HepG2 (cell line): ENCODE measurements around the gene MSANTD4. TPM values are rescaled to one million over a fixed set of nuclear protein-coding genes. Genes with fewer than 3 reads are reported as not detected.

Experiments
- CREB1 ChIP-seq, 2 experiments: fragments of 450-650 bp in 1 of 2; IDR thresholded peaks; 2 replicates each; pipeline ENCODE4 v1.6.1; 2016 to 2017; ENCODE audit warnings: control low read depth in 1 of 2, mild to moderate bottlenecking in 1 of 2, missing compliant biosample characterization in 1 of 2, missing genetic modification characterization in 1 of 2
- GABPB1 ChIP-seq: IDR thresholded peaks from 2 replicates; pipeline ENCODE4 v1.6.1; 2016; ENCODE audit warnings: mild to moderate bottlenecking, missing genetic modification reagents, moderate library complexity, missing compliant biosample characterization
- MAFG ChIP-seq: sonication (generic); formaldehyde crosslinking; IDR thresholded peaks from 2 replicates; pipeline ENCODE4 v1.5.1; 2020; ENCODE audit warnings: mild to moderate bottlenecking, missing genetic modification reagents
- MTA3 ChIP-seq: sonication (generic); formaldehyde crosslinking; IDR thresholded peaks from 2 replicates; pipeline ENCODE4 v1.4.0; 2020; ENCODE audit warnings: missing genetic modification reagents
- SOX13 ChIP-seq, 3 experiments: fragments of 450-650 bp in 1 of 3; sonication (generic) in 1 of 3; formaldehyde crosslinking in 1 of 3; IDR thresholded peaks in 2 of 3; conservative IDR thresholded peaks in 1 of 3; 2 replicates each; pipeline versions ENCODE4 v1.5.0 to v1.6.1; 2016 to 2020; ENCODE audit warnings: antibody characterized with exemption in 1 of 3, mild to moderate bottlenecking in 1 of 3, missing compliant biosample characterization in 1 of 3, missing genetic modification reagents in 1 of 3, moderate library complexity in 1 of 3
- SP2 ChIP-seq: sonication (generic); formaldehyde crosslinking; IDR thresholded peaks from 2 replicates; pipeline ENCODE4 v1.5.1; 2020; ENCODE audit warnings: mild to moderate bottlenecking, missing genetic modification reagents
- THAP11 ChIP-seq: IDR thresholded peaks from 2 replicates; pipeline ENCODE4 v1.6.1; 2016; ENCODE audit warnings: missing biosample characterization, missing genetic modification reagents
- ZNF24 ChIP-seq: fragments of 450-650 bp; IDR thresholded peaks from 2 replicates; pipeline ENCODE4 v1.6.1; 2017; ENCODE audit warnings: antibody characterized with exemption, mild to moderate bottlenecking
- ZNF775 ChIP-seq: sonication (generic); formaldehyde crosslinking; IDR thresholded peaks from 2 replicates; pipeline ENCODE4 v1.4.0; 2020; ENCODE audit warnings: missing genetic modification reagents, mild to moderate bottlenecking, moderate library complexity, borderline replicate concordance
- ZNF841 ChIP-seq: sonication (generic); formaldehyde crosslinking; IDR thresholded peaks from 2 replicates; pipeline ENCODE4 v1.8.1; 2023; ENCODE audit warnings: missing genetic modification reagents, borderline replicate concordance
- ZSCAN21 ChIP-seq: sonication (generic); formaldehyde crosslinking; IDR thresholded peaks from 2 replicates; pipeline ENCODE4 v1.8.0; 2022; ENCODE audit warnings: mild to moderate bottlenecking, missing genetic modification reagents, moderate library complexity, borderline replicate concordance
- polyA plus RNA-seq, 8 experiments: library from polyadenylated mRNA; depleted of rRNA in 3 of 8; stranded (reverse) in 7 of 8; unstranded in 1 of 8; fragments of >200 nt; fragmentation: Illumina TruSeq in 4 of 8; extraction: Trizol in 4 of 8; gene quantifications; 2 replicates each; pipeline versions ENCODE4 v1.2.1 to v1.2.3, GENCODE V29; 2011 to 2016; ENCODE audit warnings: low read depth in 4 of 8, missing spikeins in 1 of 8, mixed read lengths in 1 of 8; ENCODE audit not compliant: insufficient read depth in 1 of 8
- total RNA-seq, 5 experiments: library from RNA; depleted of rRNA; stranded (reverse); fragments of >200 nt; fragmentation: Illumina TruSeq; extraction: Trizol; gene quantifications; 2 replicates each; pipeline ENCODE4 v1.2.3, GENCODE V29; 2016; ENCODE audit warnings: low read depth in 1 of 5
- TF ChIP-seq, protein P1 (sequence below): sonication (generic); formaldehyde crosslinking; IDR thresholded peaks from 2 replicates; pipeline ENCODE4 v1.5.0; 2020; ENCODE audit warnings: missing genetic modification reagents, mild to moderate bottlenecking, borderline replicate concordance
- TF ChIP-seq, protein P2 (sequence below): sonication (generic); formaldehyde crosslinking; IDR thresholded peaks from 2 replicates; pipeline ENCODE4 v1.4.0; 2020; ENCODE audit warnings: missing genetic modification reagents
- TF ChIP-seq, protein P3 (sequence below): sonication (generic); formaldehyde crosslinking; IDR thresholded peaks from 2 replicates; pipeline ENCODE4 v1.8.0; 2022; ENCODE audit warnings: missing genetic modification reagents, mild to moderate bottlenecking, borderline replicate concordance
- TF ChIP-seq, protein P4 (sequence below): sonication (generic); formaldehyde crosslinking; IDR thresholded peaks from 2 replicates; pipeline ENCODE4 v1.9.0; 2022; ENCODE audit warnings: low read depth, missing genetic modification reagents
- TF ChIP-seq, protein P5 (sequence below): sonication (generic); formaldehyde crosslinking; IDR thresholded peaks from 2 replicates; pipeline ENCODE4 v1.4.0; 2020; ENCODE audit warnings: mild to moderate bottlenecking, missing genetic modification reagents
- TF ChIP-seq, protein P6 (sequence below): sonication (generic); formaldehyde crosslinking; IDR thresholded peaks from 2 replicates; pipeline ENCODE4 v1.4.0; 2020; ENCODE audit warnings: missing genetic modification reagents, mild to moderate bottlenecking, borderline replicate concordance

The MSANTD4 gene
- total and polyA plus RNA-seq, 2 of the 13 experiments (the other 11 are each of a cell fraction or from before 2014, with no cell fraction given), result 4.4 to 15.7 TPM

DNA sequence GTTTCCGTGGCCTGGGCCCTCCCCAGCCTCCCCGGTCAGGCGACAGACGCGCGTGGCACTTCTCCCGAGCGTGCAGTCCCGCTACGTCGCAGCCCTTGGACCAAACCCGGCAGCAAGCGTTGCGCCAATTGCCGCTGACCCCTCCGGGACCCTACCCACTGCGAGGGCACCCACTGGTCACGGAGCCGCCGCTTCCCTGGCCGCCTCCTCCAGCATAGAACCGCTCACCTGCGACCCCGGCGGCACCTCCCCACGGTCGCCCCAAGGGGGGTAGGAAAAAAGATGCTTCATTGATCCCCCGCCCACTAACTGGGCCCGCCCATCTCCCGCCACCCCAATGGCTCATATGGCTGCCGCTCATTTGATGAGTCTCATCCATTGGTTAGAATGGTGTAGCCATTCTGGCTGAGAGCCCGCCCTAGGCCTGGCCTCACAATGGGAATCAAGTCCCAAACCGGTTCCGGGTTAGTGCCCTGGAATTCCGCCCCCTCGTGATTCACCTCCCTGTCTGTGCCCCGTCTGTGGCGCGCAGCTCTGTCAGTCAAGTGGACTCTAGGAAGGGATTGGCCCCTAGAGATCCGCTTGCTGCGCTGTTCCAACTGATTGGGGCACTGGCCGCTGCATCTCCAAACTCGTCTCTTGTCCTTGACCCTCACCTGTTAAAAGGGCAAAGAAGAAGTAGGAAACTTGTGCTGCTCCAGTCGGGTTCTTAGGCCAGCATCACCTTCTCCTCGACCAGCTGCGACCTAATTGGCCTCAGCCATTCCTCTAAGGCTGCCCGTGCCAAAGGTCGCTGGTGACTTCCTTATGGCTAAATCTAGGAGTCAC, at the start of gene MSANTD4 (continued):
- TF ChIP-seq ZSCAN21 (CRISPR knock-in tag), result no peak
- TF ChIP-seq, protein P1, sequence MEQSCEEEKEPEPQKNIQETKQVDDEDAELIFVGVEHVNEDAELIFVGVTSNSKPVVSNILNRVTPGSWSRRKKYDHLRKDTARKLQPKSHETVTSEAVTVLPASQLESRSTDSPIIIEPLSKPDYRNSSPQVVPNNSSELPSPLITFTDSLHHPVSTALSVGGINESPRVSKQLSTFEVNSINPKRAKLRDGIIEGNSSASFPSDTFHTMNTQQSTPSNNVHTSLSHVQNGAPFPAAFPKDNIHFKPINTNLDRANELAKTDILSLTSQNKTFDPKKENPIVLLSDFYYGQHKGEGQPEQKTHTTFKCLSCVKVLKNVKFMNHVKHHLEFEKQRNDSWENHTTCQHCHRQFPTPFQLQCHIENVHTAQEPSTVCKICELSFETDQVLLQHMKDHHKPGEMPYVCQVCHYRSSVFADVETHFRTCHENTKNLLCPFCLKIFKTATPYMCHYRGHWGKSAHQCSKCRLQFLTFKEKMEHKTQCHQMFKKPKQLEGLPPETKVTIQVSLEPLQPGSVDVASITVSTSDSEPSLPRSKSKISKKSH (CRISPR knock-in tag), result no peak
- TF ChIP-seq CREB1 (IDR thresholded peaks at IDR 0.05), result peak; percentile 82
- peak; percentile 89 for TF ChIP-seq CREB1 (CRISPR knock-in tag; IDR thresholded peaks at IDR 0.05)
- TF ChIP-seq ZNF24, result no peak
- TF ChIP-seq, protein P2, sequence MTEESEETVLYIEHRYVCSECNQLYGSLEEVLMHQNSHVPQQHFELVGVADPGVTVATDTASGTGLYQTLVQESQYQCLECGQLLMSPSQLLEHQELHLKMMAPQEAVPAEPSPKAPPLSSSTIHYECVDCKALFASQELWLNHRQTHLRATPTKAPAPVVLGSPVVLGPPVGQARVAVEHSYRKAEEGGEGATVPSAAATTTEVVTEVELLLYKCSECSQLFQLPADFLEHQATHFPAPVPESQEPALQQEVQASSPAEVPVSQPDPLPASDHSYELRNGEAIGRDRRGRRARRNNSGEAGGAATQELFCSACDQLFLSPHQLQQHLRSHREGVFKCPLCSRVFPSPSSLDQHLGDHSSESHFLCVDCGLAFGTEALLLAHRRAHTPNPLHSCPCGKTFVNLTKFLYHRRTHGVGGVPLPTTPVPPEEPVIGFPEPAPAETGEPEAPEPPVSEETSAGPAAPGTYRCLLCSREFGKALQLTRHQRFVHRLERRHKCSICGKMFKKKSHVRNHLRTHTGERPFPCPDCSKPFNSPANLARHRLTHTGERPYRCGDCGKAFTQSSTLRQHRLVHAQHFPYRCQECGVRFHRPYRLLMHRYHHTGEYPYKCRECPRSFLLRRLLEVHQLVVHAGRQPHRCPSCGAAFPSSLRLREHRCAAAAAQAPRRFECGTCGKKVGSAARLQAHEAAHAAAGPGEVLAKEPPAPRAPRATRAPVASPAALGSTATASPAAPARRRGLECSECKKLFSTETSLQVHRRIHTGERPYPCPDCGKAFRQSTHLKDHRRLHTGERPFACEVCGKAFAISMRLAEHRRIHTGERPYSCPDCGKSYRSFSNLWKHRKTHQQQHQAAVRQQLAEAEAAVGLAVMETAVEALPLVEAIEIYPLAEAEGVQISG (CRISPR knock-in tag), result peak; percentile 24
- TF ChIP-seq THAP11, result peak; percentile 90
- TF ChIP-seq MTA3 (CRISPR knock-in tag), result no peak
- TF ChIP-seq, protein P3, sequence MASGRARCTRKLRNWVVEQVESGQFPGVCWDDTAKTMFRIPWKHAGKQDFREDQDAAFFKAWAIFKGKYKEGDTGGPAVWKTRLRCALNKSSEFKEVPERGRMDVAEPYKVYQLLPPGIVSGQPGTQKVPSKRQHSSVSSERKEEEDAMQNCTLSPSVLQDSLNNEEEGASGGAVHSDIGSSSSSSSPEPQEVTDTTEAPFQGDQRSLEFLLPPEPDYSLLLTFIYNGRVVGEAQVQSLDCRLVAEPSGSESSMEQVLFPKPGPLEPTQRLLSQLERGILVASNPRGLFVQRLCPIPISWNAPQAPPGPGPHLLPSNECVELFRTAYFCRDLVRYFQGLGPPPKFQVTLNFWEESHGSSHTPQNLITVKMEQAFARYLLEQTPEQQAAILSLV (CRISPR knock-in tag), result peak; percentile 44; the same call in 1 of the 2 replicates
- peak; percentile 99 for TF ChIP-seq SP2 (CRISPR knock-in tag)
- TF ChIP-seq, protein P4, sequence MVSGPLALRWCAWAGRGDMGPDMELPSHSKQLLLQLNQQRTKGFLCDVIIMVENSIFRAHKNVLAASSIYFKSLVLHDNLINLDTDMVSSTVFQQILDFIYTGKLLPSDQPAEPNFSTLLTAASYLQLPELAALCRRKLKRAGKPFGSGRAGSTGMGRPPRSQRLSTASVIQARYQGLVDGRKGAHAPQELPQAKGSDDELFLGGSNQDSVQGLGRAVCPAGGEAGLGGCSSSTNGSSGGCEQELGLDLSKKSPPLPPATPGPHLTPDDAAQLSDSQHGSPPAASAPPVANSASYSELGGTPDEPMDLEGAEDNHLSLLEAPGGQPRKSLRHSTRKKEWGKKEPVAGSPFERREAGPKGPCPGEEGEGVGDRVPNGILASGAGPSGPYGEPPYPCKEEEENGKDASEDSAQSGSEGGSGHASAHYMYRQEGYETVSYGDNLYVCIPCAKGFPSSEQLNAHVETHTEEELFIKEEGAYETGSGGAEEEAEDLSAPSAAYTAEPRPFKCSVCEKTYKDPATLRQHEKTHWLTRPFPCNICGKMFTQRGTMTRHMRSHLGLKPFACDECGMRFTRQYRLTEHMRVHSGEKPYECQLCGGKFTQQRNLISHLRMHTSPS (CRISPR knock-in tag), result peak; percentile 36; the same call in 1 of the 2 replicates
- TF ChIP-seq ZNF841 (CRISPR knock-in tag), result no peak
- TF ChIP-seq, protein P5, sequence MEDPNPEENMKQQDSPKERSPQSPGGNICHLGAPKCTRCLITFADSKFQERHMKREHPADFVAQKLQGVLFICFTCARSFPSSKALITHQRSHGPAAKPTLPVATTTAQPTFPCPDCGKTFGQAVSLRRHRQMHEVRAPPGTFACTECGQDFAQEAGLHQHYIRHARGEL (CRISPR knock-in tag), result no peak
- TF ChIP-seq GABPB1 (CRISPR knock-in tag), result peak; percentile 97
- TF ChIP-seq, protein P6, sequence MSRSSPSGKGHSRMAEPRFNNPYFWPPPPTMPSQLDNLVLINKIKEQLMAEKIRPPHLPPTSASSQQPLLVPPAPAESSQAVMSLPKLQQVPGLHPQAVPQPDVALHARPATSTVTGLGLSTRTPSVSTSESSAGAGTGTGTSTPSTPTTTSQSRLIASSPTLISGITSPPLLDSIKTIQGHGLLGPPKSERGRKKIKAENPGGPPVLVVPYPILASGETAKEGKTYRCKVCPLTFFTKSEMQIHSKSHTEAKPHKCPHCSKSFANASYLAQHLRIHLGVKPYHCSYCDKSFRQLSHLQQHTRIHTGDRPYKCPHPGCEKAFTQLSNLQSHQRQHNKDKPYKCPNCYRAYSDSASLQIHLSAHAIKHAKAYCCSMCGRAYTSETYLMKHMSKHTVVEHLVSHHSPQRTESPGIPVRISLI (CRISPR knock-in tag), result peak; percentile 26; the same call in 1 of the 2 replicates
- no peak for TF ChIP-seq SOX13 (IDR thresholded peaks at IDR 0.05)
- TF ChIP-seq SOX13 (CRISPR knock-in tag; conservative IDR thresholded peaks at IDR 0.05 in 1 of 2, IDR thresholded peaks at IDR 0.05 in 1 of 2), result peak in 1 of 2 experiments; percentile 24; a peak in 1 of 4 replicates
- TF ChIP-seq ZNF775 (CRISPR knock-in tag), result no peak
- no peak for TF ChIP-seq MAFG (CRISPR knock-in tag)
